Measurements from ENCODE around the gene B3GAT1.
A peak's percentile ranks its signal among the peaks of the same experiment; 100 is the strongest.

B3GAT1 gene

GRCh38 chr11:134360050-134360835 is 51.8 kb downstream of the B3GAT1 start:
- H3K4me3 ChIP-seq (ENCODE audit: low read length) = no peak overlapping the region
- peak; percentile 20 for DNase-seq (ENCODE audit: low read depth)
- peak; percentile 95 for TF ChIP-seq CTCF (conservative IDR thresholded peaks at IDR 0.05; ENCODE audit: low read depth, low read length)

- DNase-seq (ENCODE audit: low read depth) = no peak
- H3K4me3 ChIP-seq (ENCODE audit: low read length) = no peak overlapping the region
- TF ChIP-seq CTCF (conservative IDR thresholded peaks at IDR 0.05; ENCODE audit: low read depth, low read length) = no peak
Observed at GRCh38 chr11:134359646-134360045, 52.4 kb downstream of the B3GAT1 start.

- no peak overlapping the region for H3K4me3 ChIP-seq (ENCODE audit: low read length)
- DNase-seq (ENCODE audit: low read depth) = no peak
- TF ChIP-seq CTCF (conservative IDR thresholded peaks at IDR 0.05; ENCODE audit: low read depth, low read length) = no peak
Observed at GRCh38 chr11:134358856-134359490, 53.1 kb downstream of the B3GAT1 start.

- DNase-seq (ENCODE audit: low read depth) = no peak
- TF ChIP-seq CTCF (conservative IDR thresholded peaks at IDR 0.05; ENCODE audit: low read depth, low read length) = no peak
- no peak overlapping the region for H3K4me3 ChIP-seq (ENCODE audit: low read length)
Observed at GRCh38 chr11:134358165-134358855, 53.7 kb downstream of the B3GAT1 start.

- H3K4me3 ChIP-seq (ENCODE audit: low read length) = no peak overlapping the region
- TF ChIP-seq CTCF (conservative IDR thresholded peaks at IDR 0.05; ENCODE audit: low read depth, low read length) = no peak
- no peak for DNase-seq (ENCODE audit: low read depth)
Observed at GRCh38 chr11:134357545-134357839, 54.5 kb downstream of the B3GAT1 start.

- H3K4me3 ChIP-seq (ENCODE audit: low read length) = no peak overlapping the region
- TF ChIP-seq CTCF (conservative IDR thresholded peaks at IDR 0.05; ENCODE audit: low read depth, low read length) = no peak
Observed at GRCh38 chr11:134356656-134357544, 55.1 kb downstream of the B3GAT1 start.

More at GRCh38 chr11:134356656-134357544, 55.1 kb downstream of the B3GAT1 start:
- DNase-seq (ENCODE audit: low read depth) = no peak
